Amygdala (tissue), 56 donors: ENCODE measurements around the gene SOD3.

Experiments
- DNase-seq, 56 donors: peaks; one replicate each; lab custom pipeline; 2025; lab: John Stamatoyannopoulos, UW

Gene SOD3

GRCh38 chr4:24840362-24840761 is 45.0 kb downstream of the SOD3 start:
- no peak for DNase-seq

- DNase-seq, result no peak
Measured at GRCh38 chr4:24840826-24841543, 45.6 kb downstream of the SOD3 start.

- DNase-seq, result peak in 3 of 56 donors; percentile 6 to 18 (median 10)
Measured at GRCh38 chr4:24842356-24842755, 47.0 kb downstream of the SOD3 start.

GRCh38 chr4:24843096-24843495 is 47.7 kb downstream of the SOD3 start:
- DNase-seq, result no peak

GRCh38 chr4:24845132-24845531 is 49.8 kb downstream of the SOD3 start:
- DNase-seq, result no peak

GRCh38 chr4:24845902-24846301 is 50.5 kb downstream of the SOD3 start:
- no peak for DNase-seq

GRCh38 chr4:24846716-24847115 is 51.3 kb downstream of the SOD3 start:
- DNase-seq, result no peak

GRCh38 chr4:24849351-24849750 is 54.0 kb downstream of the SOD3 start:
- no peak for DNase-seq

- no peak for DNase-seq
Measured at GRCh38 chr4:24849756-24850155, 54.4 kb downstream of the SOD3 start.
